Measurements from ENCODE around the gene KLHL6. TPM values are rescaled to one million over a fixed set of nuclear protein-coding genes. Genes with fewer than 3 reads are reported as not detected.

The KLHL6 gene
- total RNA-seq, 1 experiment from 2014 or later: 0.11 TPM

GRCh38 chr3:183488343-183488742 lies 67.2 kb downstream of the KLHL6 start (continued):
- no peak for TF ChIP-seq ATF6 (CRISPR knock-in tag; IDR thresholded peaks at IDR 0.05)

GRCh38 chr3:183487896-183488295 lies 67.6 kb downstream of the KLHL6 start:
- H3K9me3 Mint-ChIP-seq: no peaks in the 10 kb centered on the region
- ChIA-PET POLR2A (interaction anchor here (0.6 kb wide), 1 partner anchor 265 kb away, joined by 3 read pairs; no protein-coding TSS in a partner anchor), CTCF (interaction anchor here (1.3 to 4.6 kb wide), 3 partner anchors 8 to 279 kb away, joined by 4 to 28 read pairs (median 5); no protein-coding TSS in a partner anchor)
- no peak for DNase-seq (ENCODE audit: low spot score)
- ATAC-seq: no peak
- H3K27ac Mint-ChIP-seq: no peak overlapping the region
- peaks cover 4% of the 10 kb centered on the region for H3K27me3 Mint-ChIP-seq (ENCODE audit: low read depth)
- no peaks in the 10 kb centered on the region for H3K36me3 Mint-ChIP-seq
- TF ChIP-seq USF2 (CRISPR knock-in tag; IDR thresholded peaks at IDR 0.05) (no peak), ELF4 (CRISPR knock-in tag; IDR thresholded peaks at IDR 0.05; ENCODE audit: low read depth) (no peak), MLX (CRISPR knock-in tag; IDR thresholded peaks at IDR 0.05) (no peak), MYBL2 (CRISPR knock-in tag; IDR thresholded peaks at IDR 0.05) (no peak), NFATC4 (CRISPR knock-in tag; IDR thresholded peaks at IDR 0.05) (no peak), TEAD4 (CRISPR knock-in tag; IDR thresholded peaks at IDR 0.05) (no peak), ERG (CRISPR knock-in tag; IDR thresholded peaks at IDR 0.05) (no peak), SMAD4 (CRISPR knock-in tag; IDR thresholded peaks at IDR 0.05) (no peak), EMX1 (CRISPR knock-in tag; IDR thresholded peaks at IDR 0.05) (no peak), HMGA2 (CRISPR knock-in tag; IDR thresholded peaks at IDR 0.05) (no peak), NR2C2 (CRISPR knock-in tag; IDR thresholded peaks at IDR 0.05) (no peak), IRF2 (CRISPR knock-in tag; IDR thresholded peaks at IDR 0.05; ENCODE audit: borderline replicate concordance, low read depth) (no peak), MAX (CRISPR knock-in tag; IDR thresholded peaks at IDR 0.05) (no peak), SP1 (CRISPR knock-in tag; conservative IDR thresholded peaks at IDR 0.05) (no peak), STAT6 (CRISPR knock-in tag; conservative IDR thresholded peaks at IDR 0.05; ENCODE audit: low read depth) (no peak)
- peaks cover 64% of the 10 kb centered on the region for H3K4me1 Mint-ChIP-seq
- H3K4me3 Mint-ChIP-seq: no peak overlapping the region

- H3K4me3 Mint-ChIP-seq: no peak overlapping the region
- H3K27me3 Mint-ChIP-seq (ENCODE audit: low read depth): peaks cover 4% of the 10 kb centered on the region
- no peaks in the 10 kb centered on the region for H3K36me3 Mint-ChIP-seq
- no peak overlapping the region for H3K27ac Mint-ChIP-seq
- ChIA-PET POLR2A (no interaction called here), CTCF (interaction anchor here (1.8 to 1.9 kb wide), 2 partner anchors 73 to 280 kb away, joined by 5 to 6 read pairs; no protein-coding TSS in a partner anchor)
- peaks cover 55% of the 10 kb centered on the region for H3K4me1 Mint-ChIP-seq
- no peak for DNase-seq (ENCODE audit: low spot score)
- H3K9me3 Mint-ChIP-seq: no peaks in the 10 kb centered on the region
- ATAC-seq: peak; percentile 43
- TF ChIP-seq ZBTB43 (CRISPR knock-in tag; IDR thresholded peaks at IDR 0.05): no peak
- TF ChIP-seq SMAD4 (CRISPR knock-in tag; IDR thresholded peaks at IDR 0.05): no peak
- TF ChIP-seq ATF3 (CRISPR knock-in tag; conservative IDR thresholded peaks at IDR 0.05): no peak
- no peak for TF ChIP-seq TEAD4 (CRISPR knock-in tag; IDR thresholded peaks at IDR 0.05)
- TF ChIP-seq NR2C2 (CRISPR knock-in tag; IDR thresholded peaks at IDR 0.05): no peak
- TF ChIP-seq ARID4B (CRISPR knock-in tag; IDR thresholded peaks at IDR 0.05; ENCODE audit: borderline replicate concordance): no peak
- no peak for TF ChIP-seq JUN (CRISPR knock-in tag; IDR thresholded peaks at IDR 0.05)
Observed at GRCh38 chr3:183487016-183487415, 68.5 kb downstream of the KLHL6 start.
